Prostate gland (tissue), 2 donors: ENCODE measurements around the gene ZNF276. TPM values are rescaled to one million over a fixed set of nuclear protein-coding genes. Genes with fewer than 3 reads are reported as not detected.

Source experiments
- DNase-seq: peaks from one replicate; pipeline ENCODE4 v3.0.0-alpha.2; 2019; ENCODE audit warnings: low spot score
- H3K27ac ChIP-seq, 2 donors: fragments of 200-600 bp; sonication (generic); 2 replicates each; pipeline ENCODE4 v1.5.1; 2017 to 2019
- H3K27me3 ChIP-seq: fragments of 200-600 bp; sonication (generic); replicated peaks from 2 replicates; pipeline ENCODE4 v1.5.1; 2019; ENCODE audit not compliant: insufficient read depth
- H3K36me3 ChIP-seq, 2 donors: fragments of 200-600 bp; sonication (generic); 1 replicate in 1 of 2; 2 replicates in 1 of 2; pipeline versions ENCODE4 v1.5.1 to v1.8.1; 2017 to 2019
- H3K4me1 ChIP-seq: fragments of 200-600 bp; sonication (generic); replicated peaks from 2 replicates; pipeline ENCODE4 v1.5.1; 2019
- H3K4me3 ChIP-seq, 2 donors: fragments of 200-600 bp; sonication (generic); 2 replicates each; pipeline ENCODE4 v1.5.1; 2017 to 2019
- H3K9me3 ChIP-seq: fragments of 200-600 bp; sonication (generic); 2 replicates; pipeline ENCODE4 v1.5.1; 2017
- CTCF ChIP-seq, 4 experiments: fragments of 200-600 bp in 2 of 4; fragments of 450-650 bp in 2 of 4; sonication (generic) in 2 of 4; IDR thresholded peaks; 1 replicate in 3 of 4; 2 replicates in 1 of 4; pipeline ENCODE4 v1.5.1; 2016 to 2019; ENCODE audit warnings: antibody characterized with exemption in 4 of 4, mild to moderate bottlenecking in 2 of 4, moderate library complexity in 2 of 4
- POLR2A ChIP-seq: fragments of 450-650 bp; IDR thresholded peaks from one replicate; pipeline ENCODE4 v1.6.1; 2016; ENCODE audit warnings: antibody characterized with exemption, mild to moderate bottlenecking
- POLR2AphosphoS5 ChIP-seq: sonication (generic); formaldehyde crosslinking; IDR thresholded peaks from one replicate; pipeline ENCODE4 v1.6.1; 2017; ENCODE audit warnings: antibody characterized with exemption
- WGBS: methylation state at CpG from one replicate; pipeline ENCODE4 v1.1.5; 2018; 5-methylcytosine and 5-hydroxymethylcytosine counted together
- intact Hi-C: fragments of 100-400 bp; cut with DNase I; formaldehyde crosslinking; loops from one replicate; pipeline ENCODE4 v1.14.2; 2022
- total RNA-seq, 2 donors: library from RNA; depleted of rRNA; stranded (reverse); fragments of >200 nt; gene quantifications; one replicate each; pipeline ENCODE4 v1.1.0, GENCODE V29; 2016

The ZNF276 gene
- total RNA-seq, 2 donors from 2014 or later: 18.4 to 46.1 TPM

DNA sequence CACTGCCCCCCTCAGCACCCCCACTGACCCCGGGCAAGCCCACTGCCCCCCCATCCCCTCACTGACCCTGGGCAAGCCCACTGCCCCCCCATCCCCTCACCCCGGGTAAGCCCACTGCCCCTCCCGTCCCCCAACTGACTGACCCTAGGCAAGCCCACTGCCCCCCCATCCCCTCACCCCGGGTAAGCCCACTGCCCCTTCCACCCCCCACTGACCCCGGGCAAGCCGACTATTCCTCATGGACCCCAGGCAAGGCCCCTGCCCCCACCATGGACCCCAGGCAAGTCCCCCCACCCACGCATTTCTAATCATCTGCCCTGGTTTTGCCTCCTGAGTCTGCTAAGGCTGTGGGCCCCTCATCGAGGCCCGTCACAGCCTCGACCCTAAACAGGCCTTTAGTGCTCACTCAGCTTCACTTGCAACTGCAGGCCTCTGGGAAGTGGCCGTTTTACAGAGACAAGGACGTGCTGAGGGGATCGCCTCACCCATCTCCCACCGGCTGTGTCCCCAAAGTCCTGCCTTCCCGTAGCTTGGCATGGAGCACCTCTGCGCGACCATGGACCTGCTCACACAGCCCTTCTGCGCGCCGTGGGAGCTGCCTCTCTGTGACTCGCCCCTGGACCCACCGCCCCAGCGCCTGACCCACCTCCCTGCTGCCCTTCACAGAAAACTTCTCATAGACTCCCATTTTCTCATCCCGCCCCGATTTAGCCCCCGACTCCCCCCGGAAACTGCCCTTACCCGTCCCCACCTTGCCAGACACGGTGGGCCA is 4.2 kb upstream of the ZNF276 start:
- intact Hi-C loops: no loop called here
- Histone ChIP-seq H3K4me3 (no peak overlapping the region), H3K36me3 (no peaks in the 10 kb centered on the region), H3K27ac (no peak overlapping the region), H3K9me3 (no peaks in the 10 kb centered on the region), H3K27me3 (no peaks in the 10 kb centered on the region), H3K4me1 (peaks cover 6% of the 10 kb centered on the region)
- TF ChIP-seq POLR2A (no peak), POLR2AphosphoS5 (no peak), CTCF (IDR thresholded peaks at IDR 0.05) (no peak)
- 86% methylated on average over 29 of the region's 29 CpGs for WGBS
- DNase-seq: no peak

GRCh38 chr16:89717688-89718505 is 3.4 kb upstream of the ZNF276 start:
- Histone ChIP-seq H3K9me3 (no peaks in the 10 kb centered on the region), H3K4me3 (no peak overlapping the region), H3K27ac (no peak overlapping the region), H3K36me3 (no peaks in the 10 kb centered on the region), H3K27me3 (no peaks in the 10 kb centered on the region), H3K4me1 (peaks cover 14% of the 10 kb centered on the region)
- no peak for DNase-seq
- intact Hi-C loops: no loop called here
- TF ChIP-seq POLR2AphosphoS5 (no peak), POLR2A (no peak)
- 84% methylated on average over 24 of the region's 24 CpGs for WGBS

- Histone ChIP-seq H3K27ac (peak overlapping the region; percentile 91 to 98), H3K9me3 (no peaks in the 10 kb centered on the region), H3K4me1 (peaks cover 17% of the 10 kb centered on the region), H3K27me3 (no peaks in the 10 kb centered on the region), H3K36me3 (no peaks in the 10 kb centered on the region), H3K4me3 (peak overlapping the region; percentile 72 to 97)
- no peak for DNase-seq
- 0% methylated on average over 19 of the region's 29 CpGs for WGBS
- TF ChIP-seq POLR2AphosphoS5 (no peak), POLR2A (no peak), CTCF (IDR thresholded peaks at IDR 0.05) (no peak)
- intact Hi-C loops: loop anchor here (5.0 kb wide), 1 partner anchor 152 kb away; the partner anchor contains the start of gene TCF25
Observed at GRCh38 chr16:89720551-89720812, 855 bp upstream of the ZNF276 start.

DNA sequence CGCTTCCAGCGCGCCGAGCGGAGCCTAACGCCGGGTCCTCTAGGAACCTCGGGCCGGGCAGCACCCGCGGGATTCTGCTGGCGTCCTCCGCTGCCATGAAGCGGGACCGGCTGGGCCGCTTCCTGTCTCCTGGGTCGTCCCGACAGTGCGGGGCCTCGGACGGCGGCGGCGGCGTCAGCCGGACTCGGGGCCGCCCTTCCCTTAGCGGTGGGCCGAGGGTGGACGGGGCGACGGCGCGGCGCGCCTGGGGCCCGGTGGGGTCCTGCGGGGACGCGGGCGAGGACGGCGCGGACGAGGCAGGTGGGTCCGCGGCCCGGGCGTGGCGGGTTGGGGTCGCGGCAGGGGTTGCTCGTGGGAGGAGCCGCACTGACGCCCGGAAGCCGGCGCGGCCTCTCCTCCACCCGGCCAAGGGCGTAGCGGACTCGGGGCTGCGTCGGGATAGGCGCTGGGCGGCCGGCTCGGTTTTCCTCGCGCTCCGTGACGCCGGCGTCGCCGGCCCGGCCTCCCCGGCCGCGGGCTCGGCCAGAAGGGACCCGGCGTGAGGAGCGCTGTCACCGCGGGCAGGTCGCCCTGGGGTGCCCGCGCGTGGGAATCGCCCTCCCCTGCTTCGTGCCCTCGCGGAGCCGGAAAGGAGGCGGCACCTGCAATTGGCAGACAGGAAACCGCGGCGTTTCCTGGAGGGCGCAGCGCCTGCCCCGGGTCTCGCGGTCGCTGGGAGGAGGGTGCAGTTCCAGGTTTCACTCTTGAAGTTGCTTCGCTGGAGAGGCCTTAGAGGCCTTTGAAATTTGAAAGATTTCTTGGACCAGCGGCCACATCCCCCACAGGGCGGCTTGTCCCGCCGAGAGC is 432 bp downstream of the ZNF276 start:
- peak; percentile 21 for TF ChIP-seq POLR2AphosphoS5
- peak; percentile 11 for TF ChIP-seq POLR2A
- no peak for TF ChIP-seq CTCF (IDR thresholded peaks at IDR 0.05)
- peaks cover 17% of the 10 kb centered on the region for H3K4me1 ChIP-seq
- peak overlapping the region; percentile 91 to 98 for H3K27ac ChIP-seq
- peak overlapping the region; percentile 72 to 97 for H3K4me3 ChIP-seq
- H3K9me3 ChIP-seq: no peaks in the 10 kb centered on the region
- H3K36me3 ChIP-seq: no peaks in the 10 kb centered on the region
- intact Hi-C loops: loop anchor here (2.0 to 5.0 kb wide), 2 partner anchors 21 to 151 kb away; partner anchors contain the start of genes SPATA2L and TCF25
- peak; percentile 30 for DNase-seq
- no peaks in the 10 kb centered on the region for H3K27me3 ChIP-seq
- under 1% methylated on average over 79 of the region's 112 CpGs for WGBS
